Endothelial cell (in vitro differentiated cells): ENCODE measurements around the gene AKTIP. TPM values are rescaled to one million over a fixed set of nuclear protein-coding genes. Genes with fewer than 3 reads are reported as not detected.

ENCODE experiments used
- DNase-seq: peaks from one replicate; pipeline ENCODE4 v3.0.0; 2021; ENCODE audit warnings: low spot score
- H3K27ac Mint-ChIP-seq: one replicate; pipeline ENCODE4 v1.8.0; 2021; ENCODE audit warnings: mixed read lengths, inconsistent platforms; ENCODE audit not compliant: unreplicated experiment
- H3K27me3 Mint-ChIP-seq: one replicate; pipeline ENCODE4 v1.8.0; 2021; ENCODE audit warnings: mild to moderate bottlenecking, moderate library complexity, mixed read lengths, inconsistent platforms; ENCODE audit not compliant: unreplicated experiment
- H3K36me3 Mint-ChIP-seq: one replicate; pipeline ENCODE4 v1.8.0; 2021; ENCODE audit warnings: mild to moderate bottlenecking, low read depth, mixed read lengths, inconsistent platforms; ENCODE audit not compliant: unreplicated experiment
- H3K4me1 Mint-ChIP-seq: one replicate; pipeline ENCODE4 v1.8.0; 2021; ENCODE audit warnings: mild to moderate bottlenecking, mixed read lengths, inconsistent platforms; ENCODE audit not compliant: unreplicated experiment
- H3K4me3 Mint-ChIP-seq: one replicate; pipeline ENCODE4 v1.8.0; 2021; ENCODE audit warnings: mild to moderate bottlenecking, mixed read lengths, inconsistent platforms; ENCODE audit not compliant: unreplicated experiment
- H3K9me3 Mint-ChIP-seq: one replicate; pipeline ENCODE4 v1.8.0; 2021; ENCODE audit warnings: mixed read lengths, inconsistent platforms; ENCODE audit not compliant: unreplicated experiment
- CTCF ChIP-seq: fragments of 200-600 bp; sonication (generic); IDR thresholded peaks from one replicate; pipeline ENCODE4 v1.5.0; 2021; ENCODE audit warnings: antibody characterized with exemption; ENCODE audit not compliant: unreplicated experiment
- total RNA-seq: library from RNA; stranded (reverse); fragmentation: NEBNext Ultra II Directional; extraction: Animal tissue kit (Norgen Biotek cat#: 25700); gene quantifications from one replicate; pipeline ENCODE4 v1.2.1, GENCODE V29; 2021; ENCODE audit not compliant: unreplicated experiment

The AKTIP gene
- total RNA-seq, 1 donor from 2014 or later, result 22.4 TPM

GRCh38 chr16:53458635-53459034 is 44.4 kb downstream of the AKTIP start:
- no peaks in the 10 kb centered on the region for H3K9me3 Mint-ChIP-seq
- H3K4me3 Mint-ChIP-seq, result no peak overlapping the region
- H3K36me3 Mint-ChIP-seq, result peaks cover 18% of the 10 kb centered on the region
- TF ChIP-seq CTCF, result no peak
- peaks cover 8% of the 10 kb centered on the region for H3K4me1 Mint-ChIP-seq
- no peak for DNase-seq
- H3K27me3 Mint-ChIP-seq, result no peaks in the 10 kb centered on the region
- no peak overlapping the region for H3K27ac Mint-ChIP-seq

GRCh38 chr16:53457670-53458069 is 45.3 kb downstream of the AKTIP start:
- H3K4me3 Mint-ChIP-seq, result no peak overlapping the region
- peaks cover 18% of the 10 kb centered on the region for H3K36me3 Mint-ChIP-seq
- H3K27ac Mint-ChIP-seq, result no peak overlapping the region
- H3K4me1 Mint-ChIP-seq, result peaks cover 8% of the 10 kb centered on the region
- no peaks in the 10 kb centered on the region for H3K9me3 Mint-ChIP-seq
- no peak for TF ChIP-seq CTCF
- H3K27me3 Mint-ChIP-seq, result no peaks in the 10 kb centered on the region
- DNase-seq, result no peak

- Mint-ChIP-seq H3K4me3 (no peak overlapping the region), H3K9me3 (no peaks in the 10 kb centered on the region), H3K27ac (no peak overlapping the region), H3K36me3 (peaks cover 18% of the 10 kb centered on the region), H3K27me3 (no peaks in the 10 kb centered on the region), H3K4me1 (peaks cover 8% of the 10 kb centered on the region)
- DNase-seq, result no peak
- no peak for TF ChIP-seq CTCF
Measured at GRCh38 chr16:53456625-53457024, 46.4 kb downstream of the AKTIP start.

- no peak for DNase-seq
- no peak for TF ChIP-seq CTCF
- Mint-ChIP-seq H3K4me1 (peaks cover 8% of the 10 kb centered on the region), H3K27ac (no peak overlapping the region), H3K36me3 (peaks cover 20% of the 10 kb centered on the region), H3K27me3 (no peaks in the 10 kb centered on the region), H3K9me3 (no peaks in the 10 kb centered on the region), H3K4me3 (no peak overlapping the region)
Measured at GRCh38 chr16:53453928-53454327, 49.1 kb downstream of the AKTIP start.

- Mint-ChIP-seq H3K4me1 (no peaks in the 10 kb centered on the region), H3K4me3 (no peak overlapping the region), H3K9me3 (no peaks in the 10 kb centered on the region), H3K36me3 (peaks cover 4% of the 10 kb centered on the region), H3K27ac (no peak overlapping the region), H3K27me3 (no peaks in the 10 kb centered on the region)
- no peak for DNase-seq
- no peak for TF ChIP-seq CTCF
Measured at GRCh38 chr16:53449816-53450517, 53.0 kb downstream of the AKTIP start.
